Measurements from ENCODE around the gene TRPV3. TPM values are rescaled to one million over a fixed set of nuclear protein-coding genes. Genes with fewer than 3 reads are reported as not detected.

The TRPV3 gene
- total and polyA plus RNA-seq, 9 of the 15 experiments (the other 6 are each of a cell fraction or from before 2014, with no cell fraction given), result 0.03 to 0.42 (median 0.11) TPM; not detected in 1

- peak; percentile 73 to 80 (median 75) for TF ChIP-seq CTCF (IDR thresholded peaks at IDR 0.05 in 2 of 3, conservative IDR thresholded peaks at IDR 0.05 in 1 of 3; ENCODE audit: insufficient read depth in 2 of 3, low read depth in 1 of 3, low read length in 3 of 3)
- no peak for TF ChIP-seq THRAP3 (IDR thresholded peaks at IDR 0.05; ENCODE audit: borderline replicate concordance)
- no peak for TF ChIP-seq MAFG (tag; conservative IDR thresholded peaks at IDR 0.05)
- TF ChIP-seq, protein P1, sequence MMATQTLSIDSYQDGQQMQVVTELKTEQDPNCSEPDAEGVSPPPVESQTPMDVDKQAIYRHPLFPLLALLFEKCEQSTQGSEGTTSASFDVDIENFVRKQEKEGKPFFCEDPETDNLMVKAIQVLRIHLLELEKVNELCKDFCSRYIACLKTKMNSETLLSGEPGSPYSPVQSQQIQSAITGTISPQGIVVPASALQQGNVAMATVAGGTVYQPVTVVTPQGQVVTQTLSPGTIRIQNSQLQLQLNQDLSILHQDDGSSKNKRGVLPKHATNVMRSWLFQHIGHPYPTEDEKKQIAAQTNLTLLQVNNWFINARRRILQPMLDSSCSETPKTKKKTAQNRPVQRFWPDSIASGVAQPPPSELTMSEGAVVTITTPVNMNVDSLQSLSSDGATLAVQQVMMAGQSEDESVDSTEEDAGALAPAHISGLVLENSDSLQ (IDR thresholded peaks at IDR 0.05), result peak; percentile 22; the same call in 1 of the 2 replicates
- TF ChIP-seq ZFX (CRISPR knock-in tag; IDR thresholded peaks at IDR 0.05), result no peak
Measured at GRCh38 chr17:3602499-3602898, 44.9 kb upstream of the TRPV3 start (continued).

GRCh38 chr17:3600529-3601205, 43.1 kb upstream of the TRPV3 start:
- no peak for DNase-seq (ENCODE audit: extremely low read depth in 1 of 4, low spot score in 3 of 4)
- Histone ChIP-seq H3K27ac (ENCODE audit: extremely low read depth, low read depth, low read length) (no peak overlapping the region), H3K4me3 (no peak overlapping the region), H4K20me1 (replicated peaks; ENCODE audit: control insufficient read depth, insufficient read depth, low read length) (peaks cover 3% of the 10 kb centered on the region), H3K4me2 (ENCODE audit: insufficient read depth, low read length) (no peak overlapping the region), H3K27me3 (ENCODE audit: control insufficient read depth in 2 of 2, insufficient read depth in 2 of 2, low read length in 2 of 2) (peaks cover 4 to 16% of the 10 kb centered on the region in 2 experiments; a peak in 3 of 5 replicates), H2AFZ (ENCODE audit: low read depth, low read length) (no peak overlapping the region), H3K79me2 (ENCODE audit: control insufficient read depth, insufficient read depth, low read length) (no peaks in the 10 kb centered on the region), H3K36me3 (ENCODE audit: control insufficient read depth, insufficient read depth, low read length) (no peaks in the 10 kb centered on the region), H3K9me3 (replicated peaks; ENCODE audit: control insufficient read depth, insufficient read depth, low read depth, low read length) (no peaks in the 10 kb centered on the region), H3K9ac (ENCODE audit: insufficient read depth in 1 of 2, low read depth in 2 of 2, low read length in 2 of 2) (no peak overlapping the region), H3K4me1 (replicated peaks in 1 of 2; ENCODE audit: control insufficient read depth in 2 of 2, insufficient read depth in 2 of 2, low read length in 2 of 2) (peaks cover 0 to 4% of the 10 kb centered on the region in 2 experiments; a peak in 2 of 5 replicates), H3K9me1 (ENCODE audit: control insufficient read depth, insufficient read depth, low read length) (no peaks in the 10 kb centered on the region)
- BruUV-seq (replicated peaks), result no TSS peak
- in situ Hi-C loops (cut with MboI) (no loop called here), intact Hi-C loops (cut with micrococcal nuclease) (loop anchor here (5.0 to 10.0 kb wide), 2 partner anchors 37 to 94 kb away; partner anchors contain the start of genes CTNS, P2RX5 and SHPK)
- FAIRE-seq, result no peak
- WGBS (ENCODE audit: insufficient coverage, low coverage, missing lambda C conversion rate), result 12% methylated on average over 10 of the region's 15 CpGs
- ChIA-PET POLR2A (interaction anchor here (0.6 kb wide), 1 partner anchor 36 kb away, joined by 4 read pairs; the partner anchor contains the start of gene CTNS), CTCF (ENCODE audit: low intra/inter-chr PET ratio) (no interaction called here)
- no peak for ATAC-seq
- TF ChIP-seq PHF20 (IDR thresholded peaks at IDR 0.05; ENCODE audit: partially characterized antibody) (no peak), HDAC1 (IDR thresholded peaks at IDR 0.05) (no peak), ADNP (tag; IDR thresholded peaks at IDR 0.05) (no peak), NR1H2 (CRISPR knock-in tag; IDR thresholded peaks at IDR 0.05) (no peak), POLR2AphosphoS5 (IDR thresholded peaks at IDR 0.05; ENCODE audit: control insufficient read depth, insufficient read depth, low read depth, low read length) (no peak)
